Ascending aorta (tissue), 2 donors: Measurements from ENCODE around the gene BOC. TPM values are rescaled to one million over a fixed set of nuclear protein-coding genes. Genes with fewer than 3 reads are reported as not detected.

Source experiments
- DNase-seq, 2 donors: peaks; one replicate each; pipeline ENCODE4 v3.0.0-alpha.2; 2019; ENCODE audit warnings: low spot score in 2 of 2
- H3K27ac ChIP-seq, 2 donors: fragments of 200-600 bp; sonication (generic); one replicate each; pipeline ENCODE4 v1.5.1; 2016 to 2017; ENCODE audit warnings: mild to moderate bottlenecking in 1 of 2
- H3K27me3 ChIP-seq: fragments of 200-600 bp; sonication (generic); one replicate; pipeline ENCODE4 v1.5.1; 2017
- H3K36me3 ChIP-seq, 2 donors: fragments of 200-600 bp; sonication (generic); one replicate each; pipeline ENCODE4 v1.5.1; 2016
- H3K4me1 ChIP-seq, 2 donors: fragments of 200-600 bp; sonication (generic); one replicate each; pipeline ENCODE4 v1.5.1; 2016 to 2017; ENCODE audit warnings: mild to moderate bottlenecking in 1 of 2
- H3K4me3 ChIP-seq, 2 donors: fragments of 200-600 bp; sonication (generic); one replicate each; pipeline ENCODE4 v1.5.1; 2016 to 2017; ENCODE audit warnings: mild to moderate bottlenecking in 1 of 2
- H3K9me3 ChIP-seq, 2 donors: fragments of 200-600 bp; sonication (generic); one replicate each; pipeline ENCODE4 v1.5.1; 2016
- CTCF ChIP-seq, 3 experiments: fragments of 200-600 bp in 2 of 3; fragments of 450-650 bp in 1 of 3; sonication (generic) in 2 of 3; IDR thresholded peaks; one replicate each; pipeline ENCODE4 v1.5.1; 2016 to 2019; ENCODE audit warnings: antibody characterized with exemption in 3 of 3, mild to moderate bottlenecking in 1 of 3, moderate library complexity in 1 of 3
- intact Hi-C: fragments of 100-400 bp; cut with DNase I; formaldehyde crosslinking; loops from one replicate; pipeline ENCODE4 v1.15.1; 2023
- total RNA-seq: library from RNA; depleted of rRNA; stranded (reverse); fragments of >200 nt; gene quantifications from one replicate; pipeline ENCODE4 v1.1.0, GENCODE V29; 2016

Gene BOC
- total RNA-seq, 1 donor from 2014 or later = 31.3 TPM

GRCh38 chr3:113232342-113232741 lies 21.0 kb downstream of the BOC start:
- no peak for TF ChIP-seq CTCF (IDR thresholded peaks at IDR 0.05)
- Histone ChIP-seq H3K27me3 (no peaks in the 10 kb centered on the region), H3K27ac (no peak overlapping the region), H3K36me3 (no peaks in the 10 kb centered on the region), H3K9me3 (no peaks in the 10 kb centered on the region), H3K4me3 (no peak overlapping the region), H3K4me1 (peaks cover 0 to 9% of the 10 kb centered on the region in 2 donors)
- intact Hi-C loops = no loop called here
- no peak for DNase-seq

- Histone ChIP-seq H3K27ac (no peak overlapping the region), H3K4me3 (no peak overlapping the region), H3K4me1 (peaks cover 0 to 9% of the 10 kb centered on the region in 2 donors), H3K9me3 (no peaks in the 10 kb centered on the region), H3K27me3 (no peaks in the 10 kb centered on the region), H3K36me3 (no peaks in the 10 kb centered on the region)
- intact Hi-C loops = no loop called here
- no peak for DNase-seq
- TF ChIP-seq CTCF (IDR thresholded peaks at IDR 0.05) = no peak
These were observed 22.1 kb downstream of the BOC start for GRCh38 chr3:113233497-113233896.

- H3K27ac ChIP-seq = no peak overlapping the region
- intact Hi-C loops = no loop called here
- H3K9me3 ChIP-seq = no peaks in the 10 kb centered on the region
- no peak for TF ChIP-seq CTCF (IDR thresholded peaks at IDR 0.05)
- no peak for DNase-seq
- no peaks in the 10 kb centered on the region for H3K36me3 ChIP-seq
- no peaks in the 10 kb centered on the region for H3K27me3 ChIP-seq
- H3K4me3 ChIP-seq = no peak overlapping the region
- H3K4me1 ChIP-seq = peaks cover 0 to 9% of the 10 kb centered on the region in 2 donors
These were observed 22.7 kb downstream of the BOC start for GRCh38 chr3:113234028-113234427.

GRCh38 chr3:113234688-113235260 lies 23.4 kb downstream of the BOC start:
- intact Hi-C loops = no loop called here
- no peak overlapping the region for H3K27ac ChIP-seq
- no peak overlapping the region for H3K4me3 ChIP-seq
- no peaks in the 10 kb centered on the region for H3K9me3 ChIP-seq
- no peak for TF ChIP-seq CTCF (IDR thresholded peaks at IDR 0.05)
- no peaks in the 10 kb centered on the region for H3K36me3 ChIP-seq
- no peak for DNase-seq
- no peaks in the 10 kb centered on the region for H3K27me3 ChIP-seq
- H3K4me1 ChIP-seq = peaks cover 0 to 9% of the 10 kb centered on the region in 2 donors

- Histone ChIP-seq H3K9me3 (no peaks in the 10 kb centered on the region), H3K36me3 (no peaks in the 10 kb centered on the region), H3K27ac (no peak overlapping the region), H3K4me3 (no peak overlapping the region), H3K27me3 (no peaks in the 10 kb centered on the region), H3K4me1 (no peaks in the 10 kb centered on the region)
- DNase-seq = no peak
- intact Hi-C loops = no loop called here
- TF ChIP-seq CTCF (IDR thresholded peaks at IDR 0.05) = no peak
These were observed 27.1 kb downstream of the BOC start for GRCh38 chr3:113238503-113238902.

- DNase-seq = no peak
- TF ChIP-seq CTCF (IDR thresholded peaks at IDR 0.05) = no peak
- no peaks in the 10 kb centered on the region for H3K36me3 ChIP-seq
- no peak overlapping the region for H3K27ac ChIP-seq
- no peak overlapping the region for H3K4me3 ChIP-seq
- H3K4me1 ChIP-seq = no peaks in the 10 kb centered on the region
- no peaks in the 10 kb centered on the region for H3K27me3 ChIP-seq
- no peaks in the 10 kb centered on the region for H3K9me3 ChIP-seq
- intact Hi-C loops = no loop called here
These were observed 29.5 kb downstream of the BOC start for GRCh38 chr3:113240841-113241240.
